Adrenal gland (tissue), 12 donors: ENCODE data around the gene ZDBF2. TPM values are rescaled to one million over a fixed set of nuclear protein-coding genes. Genes with fewer than 3 reads are reported as not detected.

Experiments used
- DNase-seq, 7 donors: peaks; one replicate each; pipeline ENCODE4 v3.0.0-alpha.2; 2019 to 2020
- H3K27ac ChIP-seq, 5 donors: fragments of 200-600 bp; sonication (generic) in 4 of 5; 1 replicate in 3 of 5; 2 replicates in 2 of 5; pipeline versions ENCODE4 v1.5.1 to v1.8.0; 2016 to 2020; ENCODE audit warnings: mild to moderate bottlenecking in 1 of 5
- H3K27me3 ChIP-seq: fragments of 200-600 bp; 2 replicates; pipeline ENCODE4 v1.8.0; 2021
- H3K36me3 ChIP-seq, 2 donors: fragments of 200-600 bp; replicated peaks in 1 of 2; 1 replicate in 1 of 2; 2 replicates in 1 of 2; pipeline versions ENCODE4 v1.5.1 to v1.8.0; 2018 to 2022
- H3K4me1 ChIP-seq, 2 donors: fragments of 200-600 bp; replicated peaks in 1 of 2; 1 replicate in 1 of 2; 2 replicates in 1 of 2; pipeline versions ENCODE4 v1.5.1 to v1.8.0; 2018 to 2021
- H3K4me3 ChIP-seq, 4 donors: fragments of 200-600 bp; sonication (generic) in 3 of 4; one replicate each; pipeline ENCODE4 v1.5.1; 2016 to 2018
- H3K9me3 ChIP-seq, 3 donors: fragments of 200-600 bp; sonication (generic) in 1 of 3; replicated peaks in 1 of 3; 1 replicate in 2 of 3; 2 replicates in 1 of 3; pipeline versions ENCODE4 v1.5.1 to v1.8.0; 2016 to 2021
- CTCF ChIP-seq, 6 experiments: fragments of 450-650 bp in 4 of 6; fragments of 200-600 bp in 2 of 6; sonication (generic) in 1 of 6; IDR thresholded peaks; 1 replicate in 5 of 6; 2 replicates in 1 of 6; pipeline versions ENCODE4 v1.5.1 to v1.8.0; 2016 to 2021; ENCODE audit warnings: antibody characterized with exemption in 6 of 6, mild to moderate bottlenecking in 2 of 6, moderate library complexity in 1 of 6
- POLR2A ChIP-seq, 2 donors: fragments of 450-650 bp; IDR thresholded peaks; one replicate each; pipeline ENCODE4 v1.6.1; 2017; ENCODE audit warnings: antibody characterized with exemption in 2 of 2, mild to moderate bottlenecking in 2 of 2, moderate library complexity in 1 of 2
- WGBS, 4 donors: extraction: QIAGEN DNeasy Blood & Tissue Kit in 2 of 4; methylation state at CpG; one replicate each; pipeline versions ENCODE4 v1.1.5 to v1.1.7; 2013 to 2017; 5-methylcytosine and 5-hydroxymethylcytosine counted together
- intact Hi-C, 2 donors: fragments of 100-400 bp; cut with DNase I; formaldehyde crosslinking; loops; one replicate each; pipeline versions ENCODE4 v1.14.1 to v1.15.0; 2022 to 2023
- polyA plus RNA-seq, 3 donors: library from polyadenylated mRNA; stranded (reverse); fragments of 200-250 nt in 2 of 3; fragments of 350-450 nt in 1 of 3; fragmentation: Illumina TruSeq in 1 of 3; extraction: RNeasy Lipid Tissue Mini Kit (QIAGEN cat#74804) in 1 of 3; gene quantifications; one replicate each; pipeline ENCODE4 v1.2.3, GENCODE V29; 2013 to 2014
- total RNA-seq, 9 donors: library from RNA; depleted of rRNA in 4 of 9; stranded (reverse); fragments of >200 nt in 4 of 9; fragments of 120-200 nt in 1 of 9; fragmentation: NEBNext Ultra II Directional in 1 of 9; extraction: Animal tissue kit (Norgen Biotek cat#: 25700) in 1 of 9; gene quantifications; one replicate each; pipeline versions ENCODE4 v1.1.0 to v1.2.4, GENCODE V29; 2013 to 2023
- donor health status: healthy with polysubstance abuse.
- donor health status: Bipolar disorder and iron deficiency.
- donor health status: DM: yes; HTN: yes; CAD: no.
- donor health status: DM: no; HTN: no; CAD: no.
- donor health status: DM: no; HTN: no; CAD: no.
- donor health status: DM: yes; HTN: yes; CAD: no.

ZDBF2 gene
- total and polyA plus RNA-seq, 12 donors: 2.3 to 33.6 (median 13.6) TPM

- Histone ChIP-seq H3K4me1 (no peaks in the 10 kb centered on the region), H3K27me3 (peaks cover 58% of the 10 kb centered on the region), H3K9me3 (no peaks in the 10 kb centered on the region), H3K36me3 (no peaks in the 10 kb centered on the region), H3K27ac (no peak overlapping the region), H3K4me3 (no peak overlapping the region)
- WGBS, 4 donors: 47 to 55% (median 50%) methylated on average over 5 of the region's 5 CpGs
- intact Hi-C loops: loop anchor here in 1 of 2 donors (10.0 kb wide), 1 partner anchor 103 kb away; no protein-coding TSS in a partner anchor
- TF ChIP-seq CTCF (IDR thresholded peaks at IDR 0.05) (no peak), POLR2A (IDR thresholded peaks at IDR 0.05) (no peak)
- DNase-seq: no peak
These were observed 6.9 kb upstream of the ZDBF2 start for GRCh38 chr2:206267567-206267966.

- Histone ChIP-seq H3K4me3 (no peak overlapping the region), H3K27ac (no peak overlapping the region), H3K9me3 (no peaks in the 10 kb centered on the region), H3K4me1 (no peaks in the 10 kb centered on the region), H3K36me3 (no peaks in the 10 kb centered on the region), H3K27me3 (peaks cover 28% of the 10 kb centered on the region)
- WGBS, 4 donors: 32 to 41% (median 36%) methylated on average over 1 of the region's 1 CpG
- intact Hi-C loops: no loop called here
- DNase-seq: no peak
- TF ChIP-seq POLR2A (IDR thresholded peaks at IDR 0.05) (no peak), CTCF (IDR thresholded peaks at IDR 0.05) (no peak)
These were observed 3.4 kb upstream of the ZDBF2 start for GRCh38 chr2:206271065-206271464.

- Histone ChIP-seq H3K27ac (peak overlapping the region in 1 of 5 donors; percentile 82), H3K27me3 (peaks cover 24% of the 10 kb centered on the region), H3K4me1 (no peaks in the 10 kb centered on the region), H3K36me3 (no peaks in the 10 kb centered on the region), H3K9me3 (no peaks in the 10 kb centered on the region), H3K4me3 (peak overlapping the region in 2 of 4 donors; percentile 65 to 79)
- intact Hi-C loops: no loop called here
- 22 to 26% (median 23%) methylated on average over 6 of the region's 6 CpGs for WGBS, 4 donors
- TF ChIP-seq CTCF (IDR thresholded peaks at IDR 0.05) (no peak), POLR2A (IDR thresholded peaks at IDR 0.05) (no peak)
- no peak for DNase-seq
These were observed 558 bp upstream of the ZDBF2 start for GRCh38 chr2:206273905-206274304.

- no peaks in the 10 kb centered on the region for H3K9me3 ChIP-seq
- intact Hi-C loops: no loop called here
- DNase-seq: peak in 4 of 7 donors; percentile 17 to 49 (median 26)
- no peaks in the 10 kb centered on the region for H3K36me3 ChIP-seq
- peak overlapping the region in 4 of 5 donors; percentile 56 to 85 (median 72) for H3K27ac ChIP-seq
- H3K27me3 ChIP-seq: peaks cover 23% of the 10 kb centered on the region
- 8 to 11% (median 9%) methylated on average over 23 of the region's 23 CpGs for WGBS, 4 donors
- H3K4me3 ChIP-seq: peak overlapping the region in 3 of 4 donors; percentile 22 to 79 (median 65)
- H3K4me1 ChIP-seq: no peaks in the 10 kb centered on the region
- no peak for TF ChIP-seq POLR2A (IDR thresholded peaks at IDR 0.05)
- no peak for TF ChIP-seq CTCF (IDR thresholded peaks at IDR 0.05)
These were observed 1.0 kb downstream of the ZDBF2 start for GRCh38 chr2:206275312-206276055.
